Uterus (tissue), 4 donors: Measurements from ENCODE around the gene MAP2K2. TPM values are rescaled to one million over a fixed set of nuclear protein-coding genes. Genes with fewer than 3 reads are reported as not detected.

Experiments
- DNase-seq, 2 donors: peaks; one replicate each; pipeline ENCODE4 v3.0.0-alpha.2; 2019 to 2020
- H3K27ac ChIP-seq, 2 donors: fragments of 200-600 bp; sonication (generic); 1 replicate in 1 of 2; 2 replicates in 1 of 2; pipeline ENCODE4 v1.5.1; 2016 to 2018
- H3K27me3 ChIP-seq, 2 donors: fragments of 200-600 bp; sonication (generic); one replicate each; pipeline ENCODE4 v1.5.1; 2018 to 2019; ENCODE audit warnings: control low read depth in 1 of 2
- H3K36me3 ChIP-seq, 2 donors: fragments of 200-600 bp; sonication (generic); one replicate each; pipeline ENCODE4 v1.5.1; 2019; ENCODE audit warnings: control low read depth in 1 of 2
- H3K4me1 ChIP-seq, 2 donors: fragments of 200-600 bp; sonication (generic); one replicate each; pipeline ENCODE4 v1.5.1; 2018 to 2019; ENCODE audit warnings: control low read depth in 1 of 2
- H3K4me3 ChIP-seq, 2 donors: fragments of 200-600 bp; sonication (generic); 1 replicate in 1 of 2; 2 replicates in 1 of 2; pipeline ENCODE4 v1.5.1; 2018 to 2019; ENCODE audit warnings: mild to moderate bottlenecking in 1 of 2
- H3K9me3 ChIP-seq, 2 donors: fragments of 200-600 bp; sonication (generic); one replicate each; pipeline ENCODE4 v1.5.1; 2019; ENCODE audit warnings: control low read depth in 1 of 2
- POLR2A ChIP-seq, 2 donors: fragments of 450-650 bp; IDR thresholded peaks; one replicate each; pipeline ENCODE4 v1.6.1; 2016; ENCODE audit warnings: antibody characterized with exemption in 2 of 2, mild to moderate bottlenecking in 1 of 2, moderate library complexity in 1 of 2
- intact Hi-C: fragments of 100-400 bp; cut with DNase I; formaldehyde crosslinking; loops from one replicate; pipeline ENCODE4 v1.15.1; 2023; ENCODE audit warnings: low total_unique reads
- total RNA-seq, 4 donors: library from RNA; depleted of rRNA in 3 of 4; stranded (reverse); fragments of >200 nt in 3 of 4; gene quantifications; one replicate each; pipeline versions ENCODE4 v1.1.0 to v1.2.4, GENCODE V29; 2014 to 2023
- TF ChIP-seq, protein P1 (sequence below), 4 experiments: fragments of 200-600 bp in 2 of 4; fragments of 450-650 bp in 2 of 4; sonication (generic) in 2 of 4; IDR thresholded peaks; one replicate each; pipeline ENCODE4 v1.5.1; 2016 to 2019; ENCODE audit warnings: antibody characterized with exemption in 4 of 4, mild to moderate bottlenecking in 2 of 4, moderate library complexity in 1 of 4
- donor health status: DM: yes; HTN: yes; CAD: no.

MAP2K2 gene
- total RNA-seq, 4 donors from 2014 or later = 7.4 to 105 (median 82.4) TPM

DNA sequence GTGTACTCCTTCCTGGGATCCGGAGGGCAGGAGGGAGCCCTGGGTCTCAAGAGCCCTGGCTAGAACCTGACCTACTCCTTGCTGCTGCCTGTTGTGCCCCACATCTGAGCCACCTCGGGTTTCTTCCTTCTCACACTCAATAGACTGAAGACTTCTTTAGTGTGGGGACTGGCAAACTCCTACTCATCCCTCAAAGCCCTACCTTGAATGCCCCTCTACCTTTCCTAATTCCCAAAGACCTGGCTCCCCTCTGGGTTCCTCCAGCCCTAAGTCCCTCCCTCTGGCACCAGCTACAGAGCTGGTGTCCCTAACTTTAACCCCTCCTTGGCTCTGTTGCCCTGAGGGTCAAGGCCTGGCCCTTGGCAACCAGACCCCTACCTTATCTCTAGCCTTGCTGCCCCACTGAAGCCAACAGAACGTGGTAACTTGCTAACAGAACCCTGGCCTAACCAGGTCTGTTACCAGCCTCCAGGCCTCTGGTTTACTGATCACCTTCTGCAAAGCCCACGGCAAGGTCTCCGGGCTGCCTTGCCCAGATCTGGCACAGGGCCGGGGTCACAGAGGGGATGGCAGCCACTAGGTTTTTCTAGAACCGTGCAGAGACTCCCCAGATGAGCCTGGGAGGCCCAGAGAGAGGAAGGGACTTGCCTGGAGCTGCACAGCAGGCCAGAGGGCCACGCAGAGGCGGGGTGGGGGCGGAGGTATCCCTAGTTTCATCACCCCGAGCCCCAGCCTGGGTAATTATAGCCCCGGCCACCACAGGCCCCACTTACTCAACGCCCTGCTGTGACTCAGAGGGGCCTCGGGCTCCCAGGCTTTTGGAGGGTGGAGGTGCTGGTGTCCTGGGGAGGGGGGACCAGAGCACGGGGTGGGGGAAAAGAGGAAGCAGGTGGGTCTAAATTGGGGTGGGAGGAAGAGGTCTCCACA, 72.5 kb downstream of the MAP2K2 start:
- TF ChIP-seq, protein P1, sequence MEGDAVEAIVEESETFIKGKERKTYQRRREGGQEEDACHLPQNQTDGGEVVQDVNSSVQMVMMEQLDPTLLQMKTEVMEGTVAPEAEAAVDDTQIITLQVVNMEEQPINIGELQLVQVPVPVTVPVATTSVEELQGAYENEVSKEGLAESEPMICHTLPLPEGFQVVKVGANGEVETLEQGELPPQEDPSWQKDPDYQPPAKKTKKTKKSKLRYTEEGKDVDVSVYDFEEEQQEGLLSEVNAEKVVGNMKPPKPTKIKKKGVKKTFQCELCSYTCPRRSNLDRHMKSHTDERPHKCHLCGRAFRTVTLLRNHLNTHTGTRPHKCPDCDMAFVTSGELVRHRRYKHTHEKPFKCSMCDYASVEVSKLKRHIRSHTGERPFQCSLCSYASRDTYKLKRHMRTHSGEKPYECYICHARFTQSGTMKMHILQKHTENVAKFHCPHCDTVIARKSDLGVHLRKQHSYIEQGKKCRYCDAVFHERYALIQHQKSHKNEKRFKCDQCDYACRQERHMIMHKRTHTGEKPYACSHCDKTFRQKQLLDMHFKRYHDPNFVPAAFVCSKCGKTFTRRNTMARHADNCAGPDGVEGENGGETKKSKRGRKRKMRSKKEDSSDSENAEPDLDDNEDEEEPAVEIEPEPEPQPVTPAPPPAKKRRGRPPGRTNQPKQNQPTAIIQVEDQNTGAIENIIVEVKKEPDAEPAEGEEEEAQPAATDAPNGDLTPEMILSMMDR (IDR thresholded peaks at IDR 0.05) = no peak
- TF ChIP-seq POLR2A (IDR thresholded peaks at IDR 0.05) = no peak
- intact Hi-C loops = no loop called here
- DNase-seq = peak in 1 of 2 donors; percentile 26
- H3K27ac ChIP-seq = peak overlapping the region in 1 of 2 donors; percentile 62
- H3K4me1 ChIP-seq = peaks cover 0 to 11% of the 10 kb centered on the region in 2 donors
- H3K4me3 ChIP-seq = no peak overlapping the region
- no peaks in the 10 kb centered on the region for H3K27me3 ChIP-seq
- H3K9me3 ChIP-seq = no peaks in the 10 kb centered on the region
- H3K36me3 ChIP-seq = no peaks in the 10 kb centered on the region

DNA sequence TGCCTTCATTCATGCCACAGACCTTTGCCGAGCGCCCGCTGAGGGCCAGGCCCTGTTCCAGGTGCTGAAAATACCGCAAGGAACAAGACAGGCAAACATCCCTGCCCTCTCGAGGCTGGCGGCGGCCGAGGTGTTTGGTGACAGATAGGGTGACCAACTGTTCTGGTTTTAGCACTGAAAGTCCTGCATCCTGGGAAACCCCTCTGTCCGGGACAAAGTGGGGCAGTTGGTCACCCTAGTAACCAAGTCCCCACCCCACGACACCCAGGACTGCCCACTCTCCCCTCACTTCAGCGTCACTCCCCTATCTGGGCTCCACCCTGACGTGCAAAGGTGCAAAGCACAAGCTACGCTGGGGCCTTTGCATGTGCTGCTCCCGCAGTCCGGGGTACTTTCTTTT, 74.5 kb downstream of the MAP2K2 start:
- H3K27me3 ChIP-seq = no peaks in the 10 kb centered on the region
- H3K9me3 ChIP-seq = no peaks in the 10 kb centered on the region
- no peaks in the 10 kb centered on the region for H3K36me3 ChIP-seq
- intact Hi-C loops = no loop called here
- no peak for TF ChIP-seq POLR2A (IDR thresholded peaks at IDR 0.05)
- TF ChIP-seq, protein P1 (IDR thresholded peaks at IDR 0.05) = no peak
- peaks cover 0 to 11% of the 10 kb centered on the region in 2 donors for H3K4me1 ChIP-seq
- H3K4me3 ChIP-seq = no peak overlapping the region
- H3K27ac ChIP-seq = no peak overlapping the region
- no peak for DNase-seq

DNA sequence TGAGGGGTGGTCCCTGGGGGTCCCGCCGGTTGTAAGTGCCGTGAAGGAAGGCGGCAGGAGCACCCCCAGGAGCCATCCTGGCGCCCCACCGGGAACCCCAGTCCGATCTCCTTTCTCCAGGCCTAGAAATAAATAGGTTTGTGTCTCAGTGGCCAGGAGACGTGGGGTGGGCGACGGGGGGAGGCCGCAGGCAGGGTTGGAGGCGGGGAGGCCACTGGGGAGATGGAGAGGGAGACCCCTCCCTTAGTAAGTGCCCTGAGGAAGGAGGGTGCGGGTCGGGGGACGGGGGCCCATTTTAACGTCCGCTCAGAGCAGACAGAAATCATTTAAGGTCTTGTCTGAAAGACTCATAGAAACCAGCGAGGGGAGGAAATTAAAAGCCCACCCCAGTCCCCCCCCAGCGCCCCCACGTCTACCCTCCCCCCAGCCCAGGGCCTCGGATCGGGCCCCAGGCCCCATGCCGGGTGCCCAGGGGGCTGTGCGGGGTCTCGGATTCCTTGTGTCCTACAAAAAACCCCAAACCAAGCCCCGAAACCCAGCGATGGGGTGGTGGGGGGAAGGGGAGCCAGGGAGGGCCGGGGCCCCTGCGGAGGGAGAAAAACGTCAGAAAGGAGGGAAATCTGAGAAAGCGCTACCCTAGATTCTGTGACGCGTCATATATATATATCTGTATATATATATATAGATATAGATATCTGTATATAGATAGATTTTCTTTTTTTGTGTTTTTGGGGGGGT, 76.8 kb downstream of the MAP2K2 start:
- TF ChIP-seq, protein P1 (IDR thresholded peaks at IDR 0.05) = no peak
- TF ChIP-seq POLR2A (IDR thresholded peaks at IDR 0.05) = no peak
- H3K27me3 ChIP-seq = no peaks in the 10 kb centered on the region
- no peak for DNase-seq
- H3K27ac ChIP-seq = peak overlapping the region; percentile 53 to 61
- H3K9me3 ChIP-seq = no peaks in the 10 kb centered on the region
- intact Hi-C loops = no loop called here
- H3K4me1 ChIP-seq = no peaks in the 10 kb centered on the region
- no peak overlapping the region for H3K4me3 ChIP-seq
- H3K36me3 ChIP-seq = no peaks in the 10 kb centered on the region

GRCh38 chr19:4046362-4046691, 77.6 kb downstream of the MAP2K2 start:
- Histone ChIP-seq H3K4me1 (no peaks in the 10 kb centered on the region), H3K4me3 (no peak overlapping the region), H3K36me3 (no peaks in the 10 kb centered on the region), H3K27ac (peak overlapping the region; percentile 53 to 61), H3K27me3 (no peaks in the 10 kb centered on the region), H3K9me3 (no peaks in the 10 kb centered on the region)
- intact Hi-C loops = no loop called here
- no peak for TF ChIP-seq POLR2A (IDR thresholded peaks at IDR 0.05)
- TF ChIP-seq, protein P1 (IDR thresholded peaks at IDR 0.05) = no peak
- DNase-seq = no peak
